ENCODE results near the gene TRHDE. TPM values are rescaled to one million over a fixed set of nuclear protein-coding genes. Genes with fewer than 3 reads are reported as not detected.

Gene TRHDE
- total and polyA plus RNA-seq, 4 donors: 4.5 to 22.4 (median 7.3) TPM

- Histone ChIP-seq H3K27ac (ENCODE audit: low read depth, low read length) (no peak overlapping the region), H3K9me3 (ENCODE audit: control insufficient read depth, insufficient read depth, low read length) (no peaks in the 10 kb centered on the region), H3K27me3 (ENCODE audit: control insufficient read depth, insufficient read depth, low read length) (no peaks in the 10 kb centered on the region), H3K4me1 (ENCODE audit: control insufficient read depth, insufficient read depth, low read length) (no peaks in the 10 kb centered on the region), H3K4me3 (ENCODE audit: low read depth, low read length) (no peak overlapping the region), H3K36me3 (ENCODE audit: control insufficient read depth, insufficient read depth, low read length) (no peaks in the 10 kb centered on the region)
- WGBS (ENCODE audit: insufficient coverage): no CpG with 5 or more reads among the region's 1 CpG
- DNase-seq (ENCODE audit: low read depth in 4 of 6, low spot score in 6 of 6): no peak
Measured at GRCh38 chr12:72285861-72286260, 13.7 kb downstream of the TRHDE start.

- Histone ChIP-seq H3K27ac (ENCODE audit: low read depth, low read length) (no peak overlapping the region), H3K4me1 (ENCODE audit: control insufficient read depth, insufficient read depth, low read length) (no peaks in the 10 kb centered on the region), H3K9me3 (ENCODE audit: control insufficient read depth, insufficient read depth, low read length) (no peaks in the 10 kb centered on the region), H3K27me3 (ENCODE audit: control insufficient read depth, insufficient read depth, low read length) (no peaks in the 10 kb centered on the region), H3K4me3 (ENCODE audit: low read depth, low read length) (no peak overlapping the region), H3K36me3 (ENCODE audit: control insufficient read depth, insufficient read depth, low read length) (no peaks in the 10 kb centered on the region)
- WGBS (ENCODE audit: insufficient coverage): no CpG with 5 or more reads among the region's 3 CpGs
- DNase-seq (ENCODE audit: low read depth in 4 of 6, low spot score in 6 of 6): no peak
Measured at GRCh38 chr12:72286526-72286925, 14.4 kb downstream of the TRHDE start.

- no peaks in the 10 kb centered on the region for H3K4me1 ChIP-seq (ENCODE audit: control insufficient read depth, insufficient read depth, low read length)
- WGBS (ENCODE audit: insufficient coverage): no CpG with 5 or more reads among the region's 3 CpGs
Measured at GRCh38 chr12:72288436-72288835, 16.3 kb downstream of the TRHDE start.

GRCh38 chr12:72288911-72289310 is 16.7 kb downstream of the TRHDE start:
- H3K27me3 ChIP-seq (ENCODE audit: control insufficient read depth, insufficient read depth, low read length): no peaks in the 10 kb centered on the region
- H3K27ac ChIP-seq (ENCODE audit: low read depth, low read length): no peak overlapping the region
- no peaks in the 10 kb centered on the region for H3K9me3 ChIP-seq (ENCODE audit: control insufficient read depth, insufficient read depth, low read length)
- no peak for DNase-seq (ENCODE audit: low read depth in 4 of 6, low spot score in 6 of 6)
- H3K36me3 ChIP-seq (ENCODE audit: control insufficient read depth, insufficient read depth, low read length): no peaks in the 10 kb centered on the region
- H3K4me3 ChIP-seq (ENCODE audit: low read depth, low read length): no peak overlapping the region
- H3K4me1 ChIP-seq (ENCODE audit: control insufficient read depth, insufficient read depth, low read length): no peaks in the 10 kb centered on the region
- WGBS (ENCODE audit: insufficient coverage): no CpG with 5 or more reads among the region's 2 CpGs

More at GRCh38 chr12:72288436-72288835, 16.3 kb downstream of the TRHDE start:
- Histone ChIP-seq H3K27ac (ENCODE audit: low read depth, low read length) (no peak overlapping the region), H3K9me3 (ENCODE audit: control insufficient read depth, insufficient read depth, low read length) (no peaks in the 10 kb centered on the region), H3K4me3 (ENCODE audit: low read depth, low read length) (no peak overlapping the region), H3K36me3 (ENCODE audit: control insufficient read depth, insufficient read depth, low read length) (no peaks in the 10 kb centered on the region), H3K27me3 (ENCODE audit: control insufficient read depth, insufficient read depth, low read length) (no peaks in the 10 kb centered on the region)
- DNase-seq (ENCODE audit: low read depth in 4 of 6, low spot score in 6 of 6): no peak

GRCh38 chr12:72289633-72290032 is 17.5 kb downstream of the TRHDE start:
- WGBS (ENCODE audit: insufficient coverage): 100% methylated on average over 1 of the region's 2 CpGs
- H3K27me3 ChIP-seq (ENCODE audit: control insufficient read depth, insufficient read depth, low read length): no peaks in the 10 kb centered on the region

GRCh38 chr12:72291175-72291574 is 19.0 kb downstream of the TRHDE start:
- no peaks in the 10 kb centered on the region for H3K4me1 ChIP-seq (ENCODE audit: control insufficient read depth, insufficient read depth, low read length)
- no peak for DNase-seq (ENCODE audit: low read depth in 4 of 6, low spot score in 6 of 6)
- no peaks in the 10 kb centered on the region for H3K36me3 ChIP-seq (ENCODE audit: control insufficient read depth, insufficient read depth, low read length)
- no peaks in the 10 kb centered on the region for H3K27me3 ChIP-seq (ENCODE audit: control insufficient read depth, insufficient read depth, low read length)
- WGBS (ENCODE audit: insufficient coverage): 75% methylated on average over 1 of the region's 5 CpGs
- no peak overlapping the region for H3K4me3 ChIP-seq (ENCODE audit: low read depth, low read length)
- H3K27ac ChIP-seq (ENCODE audit: low read depth, low read length): no peak overlapping the region
- no peaks in the 10 kb centered on the region for H3K9me3 ChIP-seq (ENCODE audit: control insufficient read depth, insufficient read depth, low read length)

More at GRCh38 chr12:72289633-72290032, 17.5 kb downstream of the TRHDE start:
- Histone ChIP-seq H3K9me3 (ENCODE audit: control insufficient read depth, insufficient read depth, low read length) (no peaks in the 10 kb centered on the region), H3K4me3 (ENCODE audit: low read depth, low read length) (no peak overlapping the region), H3K36me3 (ENCODE audit: control insufficient read depth, insufficient read depth, low read length) (no peaks in the 10 kb centered on the region), H3K4me1 (ENCODE audit: control insufficient read depth, insufficient read depth, low read length) (no peaks in the 10 kb centered on the region), H3K27ac (ENCODE audit: low read depth, low read length) (no peak overlapping the region)
- no peak for DNase-seq (ENCODE audit: low read depth in 4 of 6, low spot score in 6 of 6)

- Histone ChIP-seq H3K9me3 (ENCODE audit: control insufficient read depth, insufficient read depth, low read length) (no peaks in the 10 kb centered on the region), H3K36me3 (ENCODE audit: control insufficient read depth, insufficient read depth, low read length) (no peaks in the 10 kb centered on the region), H3K27ac (ENCODE audit: low read depth, low read length) (no peak overlapping the region), H3K27me3 (ENCODE audit: control insufficient read depth, insufficient read depth, low read length) (no peaks in the 10 kb centered on the region), H3K4me3 (ENCODE audit: low read depth, low read length) (no peak overlapping the region), H3K4me1 (ENCODE audit: control insufficient read depth, insufficient read depth, low read length) (no peaks in the 10 kb centered on the region)
- WGBS (ENCODE audit: insufficient coverage): 81% methylated on average over 6 of the region's 6 CpGs
- no peak for DNase-seq (ENCODE audit: low read depth in 4 of 6, low spot score in 6 of 6)
Measured at GRCh38 chr12:72293701-72294100, 21.5 kb downstream of the TRHDE start.

GRCh38 chr12:72295101-72295500 is 22.9 kb downstream of the TRHDE start:
- Histone ChIP-seq H3K4me1 (ENCODE audit: control insufficient read depth, insufficient read depth, low read length) (no peaks in the 10 kb centered on the region), H3K9me3 (ENCODE audit: control insufficient read depth, insufficient read depth, low read length) (no peaks in the 10 kb centered on the region), H3K36me3 (ENCODE audit: control insufficient read depth, insufficient read depth, low read length) (no peaks in the 10 kb centered on the region), H3K27ac (ENCODE audit: low read depth, low read length) (no peak overlapping the region), H3K27me3 (ENCODE audit: control insufficient read depth, insufficient read depth, low read length) (no peaks in the 10 kb centered on the region), H3K4me3 (ENCODE audit: low read depth, low read length) (no peak overlapping the region)
- 89% methylated on average over 6 of the region's 8 CpGs for WGBS (ENCODE audit: insufficient coverage)
- no peak for DNase-seq (ENCODE audit: low read depth in 4 of 6, low spot score in 6 of 6)

- Histone ChIP-seq H3K27me3 (ENCODE audit: control insufficient read depth, insufficient read depth, low read length) (no peaks in the 10 kb centered on the region), H3K27ac (ENCODE audit: low read depth, low read length) (no peak overlapping the region), H3K9me3 (ENCODE audit: control insufficient read depth, insufficient read depth, low read length) (no peaks in the 10 kb centered on the region), H3K4me3 (ENCODE audit: low read depth, low read length) (no peak overlapping the region), H3K36me3 (ENCODE audit: control insufficient read depth, insufficient read depth, low read length) (no peaks in the 10 kb centered on the region), H3K4me1 (ENCODE audit: control insufficient read depth, insufficient read depth, low read length) (no peaks in the 10 kb centered on the region)
- WGBS (ENCODE audit: insufficient coverage): no CpG with 5 or more reads among the region's 2 CpGs
- DNase-seq (ENCODE audit: low read depth in 4 of 6, low spot score in 6 of 6): no peak
Measured at GRCh38 chr12:72295744-72296143, 23.6 kb downstream of the TRHDE start.

GRCh38 chr12:72296389-72296788 is 24.2 kb downstream of the TRHDE start:
- Histone ChIP-seq H3K27ac (ENCODE audit: low read depth, low read length) (no peak overlapping the region), H3K4me3 (ENCODE audit: low read depth, low read length) (no peak overlapping the region), H3K9me3 (ENCODE audit: control insufficient read depth, insufficient read depth, low read length) (no peaks in the 10 kb centered on the region), H3K4me1 (ENCODE audit: control insufficient read depth, insufficient read depth, low read length) (no peaks in the 10 kb centered on the region), H3K27me3 (ENCODE audit: control insufficient read depth, insufficient read depth, low read length) (no peaks in the 10 kb centered on the region), H3K36me3 (ENCODE audit: control insufficient read depth, insufficient read depth, low read length) (no peaks in the 10 kb centered on the region)
- DNase-seq (ENCODE audit: low read depth in 4 of 6, low spot score in 6 of 6): no peak
- WGBS (ENCODE audit: insufficient coverage): 82% methylated on average over 2 of the region's 2 CpGs
